ENCODE results near the gene TRIM3. TPM values are rescaled to one million over a fixed set of nuclear protein-coding genes. Genes with fewer than 3 reads are reported as not detected.

TRIM3 gene
- total RNA-seq, 1 donor from 2014 or later: 43.0 TPM

- DNase-seq (ENCODE audit: low spot score): no peak
Measured at GRCh38 chr11:6437993-6438392, 35.7 kb downstream of the TRIM3 start.

- DNase-seq (ENCODE audit: low spot score): no peak
Measured at GRCh38 chr11:6437423-6437822, 36.3 kb downstream of the TRIM3 start.

- DNase-seq (ENCODE audit: low spot score): no peak
Measured at GRCh38 chr11:6433998-6434660, 39.6 kb downstream of the TRIM3 start.

- no peak for DNase-seq (ENCODE audit: low spot score)
Measured at GRCh38 chr11:6431861-6432260, 41.9 kb downstream of the TRIM3 start.

- DNase-seq (ENCODE audit: low spot score): no peak
Measured at GRCh38 chr11:6427516-6427915, 46.2 kb downstream of the TRIM3 start.

GRCh38 chr11:6420677-6421076 is 53.1 kb downstream of the TRIM3 start:
- DNase-seq (ENCODE audit: low spot score): no peak

- peak; percentile 56 for DNase-seq (ENCODE audit: low spot score)
Measured at GRCh38 chr11:6419009-6419631, 54.6 kb downstream of the TRIM3 start, which contains the start of gene APBB1. APBB1 (minus strand) TSS chr11:6419094; CDS start chr11:6411347, 7,747 bp downstream.

- no peak for DNase-seq (ENCODE audit: low spot score)
Measured at GRCh38 chr11:6418557-6419008, 55.2 kb downstream of the TRIM3 start.

GRCh38 chr11:6417907-6418556 is 55.7 kb downstream of the TRIM3 start:
- DNase-seq (ENCODE audit: low spot score): no peak

GRCh38 chr11:6415797-6416196 is 57.9 kb downstream of the TRIM3 start:
- no peak for DNase-seq (ENCODE audit: low spot score)

- no peak for DNase-seq (ENCODE audit: low spot score)
Measured at GRCh38 chr11:6414874-6415328, 58.8 kb downstream of the TRIM3 start.

GRCh38 chr11:6413791-6414201 is 59.9 kb downstream of the TRIM3 start:
- no peak for DNase-seq (ENCODE audit: low spot score)

GRCh38 chr11:6411594-6412031 is 62.1 kb downstream of the TRIM3 start:
- no peak for DNase-seq (ENCODE audit: low spot score)

GRCh38 chr11:6410695-6411430 is 62.9 kb downstream of the TRIM3 start:
- no peak for DNase-seq (ENCODE audit: low spot score)

- no peak for DNase-seq (ENCODE audit: low spot score)
Measured at GRCh38 chr11:6406370-6406769, 67.4 kb downstream of the TRIM3 start.

- DNase-seq (ENCODE audit: low spot score): no peak
Measured at GRCh38 chr11:6405846-6406245, 67.9 kb downstream of the TRIM3 start.

- DNase-seq (ENCODE audit: low spot score): peak; percentile 42
Measured at GRCh38 chr11:6405052-6405667, 68.6 kb downstream of the TRIM3 start.

- DNase-seq (ENCODE audit: low spot score): no peak
Measured at GRCh38 chr11:6404342-6405051, 69.2 kb downstream of the TRIM3 start.

GRCh38 chr11:6403539-6403938 is 70.2 kb downstream of the TRIM3 start:
- DNase-seq (ENCODE audit: low spot score): no peak

- no peak for DNase-seq (ENCODE audit: low spot score)
Measured at GRCh38 chr11:6402561-6402981, 71.2 kb downstream of the TRIM3 start.

- DNase-seq (ENCODE audit: low spot score): no peak
Measured at GRCh38 chr11:6402061-6402470, 71.7 kb downstream of the TRIM3 start.

Measured in mucosa of gallbladder (tissue), 1 donor.